Stimulated activated CD4-positive, alpha-beta T cell treated with anti-CD3 and anti-CD28 coated beads, TNF-alpha, amount 100 ng/mL, for 1 hour (primary cell): ENCODE results near the gene MAEA.
"Not testable (repeated sequence)": the region's sequence is repeated elsewhere in the genome, so short reads cannot be mapped to it uniquely, and the experiment has no call there.

Source experiments
- DNase-seq, 3 donors: peaks; one replicate each; pipeline ENCODE4 v3.0.0-alpha.2; 2020; ENCODE audit warnings: low read depth in 3 of 3, low spot score in 1 of 3

MAEA gene

DNA sequence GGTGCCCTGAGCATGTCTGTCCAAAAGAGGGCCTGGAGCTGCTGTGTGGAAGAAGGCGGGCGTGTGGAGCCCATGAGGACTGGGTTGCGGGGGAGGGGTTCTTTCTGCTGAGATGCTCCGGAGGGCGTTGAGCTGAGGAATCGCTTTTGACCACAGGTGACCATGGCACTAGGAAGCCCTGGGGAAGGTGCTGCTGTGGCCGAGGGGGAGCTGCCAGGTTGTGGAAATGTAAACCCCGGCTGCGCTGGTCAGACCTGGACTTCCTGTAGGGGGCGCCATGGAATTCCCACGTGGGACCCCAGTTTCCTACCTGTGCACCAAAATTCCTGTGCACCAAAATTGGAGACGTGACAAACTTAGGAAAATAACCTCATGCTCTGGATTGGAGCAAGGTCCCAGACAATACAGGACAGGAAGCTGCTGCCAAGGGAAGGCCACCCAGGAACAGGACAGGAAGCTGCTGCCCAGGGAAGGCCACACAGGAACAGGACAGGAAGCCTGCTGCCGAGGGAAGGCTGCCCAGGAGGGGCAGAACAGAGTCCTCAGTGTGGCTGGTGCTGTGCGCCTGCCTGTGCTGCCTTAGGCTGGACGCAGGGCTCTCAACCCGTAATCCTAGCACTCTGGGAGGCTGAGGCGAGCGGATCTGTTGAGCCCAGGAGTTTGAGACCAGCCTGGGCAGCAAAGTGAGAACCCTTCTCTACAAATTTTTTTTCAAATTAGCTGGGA, 29.0 kb downstream of the MAEA start:
- DNase-seq: no peak

DNA sequence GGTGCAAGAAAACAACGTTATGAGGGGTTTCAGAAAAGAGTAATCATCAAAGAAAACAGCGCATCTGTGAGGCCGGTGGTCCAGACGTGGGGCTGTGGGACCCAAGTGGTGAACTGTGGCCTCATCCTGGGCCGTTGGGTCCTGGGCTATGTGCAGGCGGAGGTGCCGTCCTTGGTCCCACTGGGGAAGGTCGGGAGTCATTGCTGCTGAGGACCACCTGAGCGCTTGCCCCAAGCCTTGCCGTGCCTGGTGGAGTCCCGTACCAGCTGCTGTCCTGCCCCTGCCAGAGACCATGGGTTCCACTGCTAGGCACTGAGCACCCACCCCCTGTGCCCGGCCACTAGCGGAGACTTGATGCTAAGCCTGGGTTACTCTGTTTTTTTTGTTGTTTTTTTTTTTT, 31.8 kb downstream of the MAEA start:
- no peak for DNase-seq

DNA sequence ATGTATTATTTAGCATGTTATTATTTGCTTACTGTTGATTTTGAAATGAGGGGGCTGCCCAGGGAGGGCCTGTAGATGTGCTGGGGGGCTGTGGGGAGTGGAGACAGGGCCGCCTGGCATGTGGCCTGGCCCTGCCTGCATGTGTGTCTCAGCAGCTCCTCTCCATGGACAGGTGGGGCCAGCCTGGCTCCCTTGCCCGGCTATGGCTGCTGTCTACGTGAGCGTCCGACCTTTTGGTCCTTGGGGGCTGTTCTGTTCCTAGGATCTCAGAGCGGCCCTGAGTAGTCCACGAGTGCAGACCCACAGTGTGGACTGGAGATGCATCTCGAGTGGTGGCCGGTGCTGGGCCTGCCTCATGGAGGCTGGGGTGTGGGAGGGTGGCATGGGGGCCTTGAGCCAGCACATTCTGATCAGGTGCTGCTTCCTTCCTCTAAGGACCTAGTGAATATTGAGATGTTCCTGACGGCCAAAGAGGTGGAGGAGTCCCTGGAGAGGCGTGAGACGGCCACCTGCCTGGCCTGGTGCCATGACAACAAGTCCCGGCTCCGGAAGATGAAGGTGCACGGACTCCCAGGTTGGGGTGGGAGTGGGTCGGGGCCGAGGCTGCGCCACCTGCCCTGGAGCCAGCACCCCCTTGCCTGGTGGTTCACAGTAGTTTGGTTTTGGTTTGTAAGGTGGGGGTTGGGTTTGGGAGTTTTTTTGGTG, 32.4 kb downstream of the MAEA start:
- no peak for DNase-seq

DNA sequence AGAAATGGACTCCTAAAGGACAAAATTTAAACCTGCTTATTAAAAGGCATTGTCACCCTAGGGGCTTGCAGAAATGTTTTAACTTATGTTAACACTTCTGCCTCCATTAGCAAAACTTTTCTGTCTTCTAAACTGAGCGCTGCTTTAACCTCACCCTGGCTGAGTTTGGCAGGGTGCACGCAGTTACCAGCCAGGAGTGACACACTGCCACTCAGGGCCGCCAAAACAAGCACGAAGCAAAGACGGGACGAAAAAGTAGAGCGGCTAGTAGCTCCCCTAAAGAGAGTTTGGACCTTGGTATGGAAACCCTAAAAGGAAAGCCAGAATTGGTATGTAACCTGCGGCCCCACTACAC, 33.6 kb downstream of the MAEA start:
- DNase-seq: no peak

DNA sequence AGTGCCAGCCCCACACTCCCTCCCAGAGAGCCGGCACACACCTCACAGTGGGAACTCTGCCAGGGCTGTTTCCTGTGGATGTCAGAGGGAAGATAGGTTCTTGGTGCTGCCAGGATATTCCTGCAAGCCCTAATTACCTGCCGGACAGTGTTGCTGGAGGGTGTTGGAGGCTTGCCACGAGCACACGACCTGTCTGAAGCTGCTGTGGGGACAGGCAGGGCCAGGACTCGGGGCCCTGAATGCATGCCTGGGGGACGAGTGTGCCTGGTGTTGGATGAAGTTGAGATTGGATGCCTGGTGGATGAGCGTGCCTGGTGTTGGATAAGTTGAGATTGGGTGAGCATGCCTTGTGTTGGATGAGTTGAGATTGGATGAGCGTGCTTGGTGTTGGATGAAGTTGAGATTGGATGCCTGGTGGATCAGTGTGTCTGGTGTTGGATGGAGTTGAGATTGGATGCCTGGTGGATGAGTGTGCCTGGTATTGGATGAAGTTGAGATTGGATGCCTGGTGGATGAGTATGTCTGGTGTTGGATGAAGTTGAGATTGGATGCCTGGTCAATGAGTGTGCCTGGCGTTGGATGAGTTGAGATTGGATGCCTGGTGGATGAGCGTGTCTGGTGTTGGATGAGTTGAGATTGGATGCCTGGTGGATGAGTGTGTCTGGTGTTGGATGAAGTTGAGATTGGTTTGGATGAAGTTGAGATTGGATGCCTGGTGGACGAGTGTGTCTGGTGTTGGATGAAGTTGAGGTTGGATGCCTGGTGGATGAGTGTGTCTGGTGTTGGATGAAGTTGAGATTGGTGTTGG, 34.1 kb downstream of the MAEA start:
- no peak for DNase-seq

DNA sequence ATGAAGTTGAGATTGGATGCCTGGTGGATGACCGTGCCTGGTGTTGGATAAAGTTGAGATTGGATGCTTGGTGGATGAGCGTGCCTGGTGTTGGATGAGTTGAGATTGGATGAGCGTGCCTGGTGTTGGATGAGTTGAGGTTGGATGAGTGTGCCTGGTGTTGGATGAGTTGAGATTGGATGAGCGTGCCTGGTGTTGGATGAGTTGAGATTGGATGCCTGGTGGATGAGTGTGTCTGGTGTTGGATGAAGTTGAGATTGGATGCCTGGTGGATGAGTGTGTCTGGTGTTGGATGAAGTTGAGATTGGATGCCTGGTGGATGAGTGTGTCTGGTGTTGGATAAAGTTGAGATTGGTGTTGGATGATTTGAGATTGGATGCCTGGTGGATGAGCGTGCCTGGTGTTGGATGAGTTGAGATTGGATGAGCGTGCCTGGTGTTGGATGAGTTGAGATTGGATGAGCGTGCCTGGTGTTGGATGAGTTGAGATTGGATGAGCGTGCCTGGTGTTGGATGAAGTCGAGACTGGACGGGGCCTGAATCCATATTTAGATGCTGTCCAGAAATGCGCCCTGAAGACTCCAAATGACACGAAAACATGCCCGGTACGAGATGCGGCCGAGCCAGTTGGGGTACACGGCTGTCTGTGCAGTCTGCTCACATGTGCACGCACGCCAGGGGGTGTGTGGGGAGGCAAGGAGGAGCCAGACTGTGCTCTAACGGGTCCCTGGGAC, 34.9 kb downstream of the MAEA start:
- DNase-seq: not testable (repeated sequence)

DNA sequence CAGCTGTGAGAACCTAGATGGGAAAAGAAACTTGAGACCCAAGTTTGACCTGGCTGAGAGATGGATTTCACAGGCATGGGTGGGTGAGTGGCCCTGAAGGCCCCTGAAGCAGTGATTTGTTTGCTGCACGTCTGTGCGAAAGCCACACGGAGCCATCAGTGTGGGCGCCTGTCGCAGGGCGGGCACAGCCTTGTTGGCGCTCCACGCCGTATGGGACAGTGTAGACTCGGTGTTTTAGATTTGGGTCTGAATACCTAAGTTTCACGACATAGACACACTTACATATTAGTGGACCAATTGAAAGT, 35.4 kb downstream of the MAEA start:
- DNase-seq: no peak

DNA sequence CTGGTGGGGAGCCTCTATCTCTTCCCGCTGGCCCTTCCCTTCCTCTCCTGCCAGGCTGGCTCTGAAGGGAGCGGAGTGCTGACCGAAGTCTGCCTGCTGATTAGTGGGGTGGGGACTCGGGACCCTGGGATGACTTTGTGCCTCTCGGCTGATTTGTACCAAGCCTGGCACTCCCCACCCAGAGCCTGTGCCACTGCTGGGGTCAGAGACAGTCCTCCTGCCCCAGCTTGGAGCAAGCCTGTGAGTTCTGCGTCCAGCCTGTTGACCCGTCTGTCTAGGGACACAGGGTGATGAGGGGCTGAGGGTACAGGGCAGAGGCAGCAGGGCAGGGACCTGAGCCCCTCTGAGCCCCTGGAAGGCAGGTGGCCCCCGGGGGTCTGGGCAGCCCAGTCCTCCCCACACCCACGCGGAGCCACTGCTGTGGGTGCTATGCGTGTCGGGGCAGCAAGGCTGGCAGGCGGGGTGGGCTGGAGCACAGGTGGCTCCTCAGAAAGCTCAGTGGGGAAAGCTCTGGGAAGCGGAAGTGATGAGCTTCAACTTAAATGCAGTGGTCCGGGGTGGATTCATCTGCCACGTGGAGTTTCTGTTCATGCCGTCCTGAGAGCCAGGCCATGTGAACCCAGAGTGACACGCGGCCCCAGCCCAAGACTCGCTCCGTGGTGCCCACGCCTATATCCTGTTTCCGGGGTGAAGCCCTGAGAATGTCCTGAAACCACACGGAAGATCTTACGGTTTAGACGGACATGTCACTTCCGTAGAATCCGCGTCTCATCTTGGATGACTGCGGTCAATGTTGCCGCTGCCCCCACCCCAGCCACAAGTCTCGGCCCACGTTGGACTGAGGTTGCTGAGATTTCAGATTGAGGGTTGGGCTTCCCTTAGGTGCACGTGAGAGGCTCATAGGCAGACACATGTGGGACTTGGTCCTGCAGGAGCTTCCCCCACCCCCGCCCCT, 36.3 kb downstream of the MAEA start:
- DNase-seq: no peak

DNA sequence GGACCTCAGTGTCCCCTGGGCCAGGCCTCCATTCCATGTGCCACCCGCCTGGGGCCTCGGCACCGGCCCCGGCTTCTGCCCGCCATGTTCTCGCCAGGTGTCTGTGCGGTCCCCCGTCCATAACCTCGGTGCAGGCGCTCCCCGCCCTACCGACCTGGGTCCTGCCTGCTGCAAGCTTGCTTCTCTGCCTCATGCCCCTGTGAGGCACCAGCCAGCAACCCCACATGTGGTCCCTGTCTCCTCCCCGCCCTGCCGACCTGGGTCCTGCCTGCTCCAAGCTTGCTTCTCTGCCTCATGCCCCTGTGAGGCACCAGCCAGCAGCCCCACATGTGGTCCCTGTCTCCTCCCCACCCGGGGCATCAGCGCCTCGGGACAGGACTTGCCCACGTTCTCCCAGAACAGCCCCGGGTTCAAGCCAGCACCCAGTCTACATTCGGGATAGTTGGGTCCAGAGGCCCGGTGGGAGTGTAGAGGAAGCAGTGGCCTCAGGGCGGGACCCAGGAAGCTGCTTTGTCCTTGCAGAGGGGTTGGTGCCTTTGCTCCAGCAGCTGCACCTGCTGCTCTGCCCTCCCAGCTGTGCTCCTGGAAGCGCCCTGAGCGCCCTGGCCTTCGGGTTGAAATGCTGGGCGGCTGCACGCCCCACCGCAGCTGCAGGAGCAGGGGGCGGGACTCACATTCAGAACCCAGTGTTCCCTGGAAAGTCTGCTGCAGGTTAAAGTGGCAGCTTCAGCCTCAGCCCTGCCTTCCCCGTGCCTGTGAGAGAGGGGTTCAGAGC, 37.2 kb downstream of the MAEA start:
- no peak for DNase-seq

DNA sequence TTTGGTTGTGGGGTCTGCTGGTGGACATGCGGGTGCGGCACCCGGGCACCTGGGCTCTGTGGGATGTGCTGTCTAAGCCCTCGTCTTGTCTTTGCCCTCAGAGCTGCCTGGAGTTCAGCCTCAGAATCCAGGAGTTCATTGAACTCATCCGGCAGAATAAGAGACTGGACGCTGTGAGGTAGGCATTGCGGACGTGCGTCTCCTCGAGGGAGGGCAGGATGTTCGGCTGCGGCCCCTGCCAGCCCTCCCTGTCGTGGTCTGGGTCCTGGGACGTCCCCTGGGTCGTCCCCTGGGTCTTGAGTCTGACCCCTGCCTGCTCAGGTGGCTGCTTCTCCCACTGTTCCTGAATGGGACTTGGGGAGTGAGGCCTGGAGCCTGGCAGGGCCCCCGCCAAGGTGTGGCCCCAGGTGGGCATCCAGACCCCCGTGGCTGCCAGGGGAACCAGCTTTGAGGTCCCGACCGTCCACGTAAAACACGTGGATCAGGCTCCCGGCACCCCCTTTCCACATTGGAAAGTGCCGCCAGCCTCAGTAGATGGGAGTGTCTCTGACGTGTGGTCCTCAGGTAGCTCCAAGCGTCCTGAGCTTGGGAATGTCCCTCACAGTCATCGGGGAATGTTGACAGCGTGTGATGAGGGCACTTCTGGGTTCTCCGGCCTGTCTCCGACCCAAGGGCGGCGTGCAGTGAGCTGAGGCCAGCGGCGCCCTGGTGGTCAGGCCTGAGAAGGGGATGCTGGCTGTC, 38.0 kb downstream of the MAEA start:
- DNase-seq: no peak

DNA sequence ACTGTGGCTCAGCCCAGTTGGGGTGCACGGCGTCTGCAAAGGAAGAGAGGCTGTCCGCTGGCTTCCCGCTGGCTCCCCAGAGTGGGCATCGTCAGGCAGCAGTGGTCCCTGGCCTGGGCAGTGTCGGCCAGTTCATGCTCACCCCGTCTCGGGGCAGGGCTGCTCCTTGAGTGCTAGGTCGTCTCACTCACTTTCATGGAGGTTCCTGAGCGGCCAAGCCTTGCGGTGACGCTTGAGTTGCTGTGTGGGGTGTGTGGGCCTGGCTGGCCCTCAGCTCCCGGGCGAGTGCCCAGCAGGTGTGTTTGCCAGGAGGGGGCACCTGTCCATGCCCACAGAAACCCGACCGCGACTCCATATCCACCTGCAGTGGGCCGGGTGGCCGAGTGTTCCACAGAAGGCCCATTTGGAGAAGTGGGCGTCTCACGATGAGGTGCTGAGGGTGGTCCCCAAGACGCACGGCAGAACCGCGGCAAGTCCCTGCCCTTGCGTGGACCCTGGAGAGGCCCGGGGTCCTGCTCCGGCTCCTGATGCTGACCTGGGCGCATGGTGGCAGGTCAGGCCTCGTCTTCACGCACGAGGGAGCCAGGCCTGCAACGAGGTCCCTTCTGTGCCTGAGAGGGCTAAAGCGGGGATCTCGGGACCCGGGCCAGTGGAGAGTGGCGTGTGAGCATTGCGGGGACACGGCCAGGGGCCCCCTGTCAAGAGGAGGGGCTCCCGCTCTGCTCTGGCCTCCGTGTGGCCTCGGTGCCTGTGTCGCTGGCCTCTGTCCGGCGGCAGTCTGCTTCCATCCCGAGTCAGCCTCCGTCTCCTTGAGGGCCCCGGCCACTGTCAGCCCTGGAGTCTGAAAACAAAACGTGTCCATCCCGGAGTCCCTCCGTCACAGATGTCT, 38.8 kb downstream of the MAEA start:
- DNase-seq: no peak

DNA sequence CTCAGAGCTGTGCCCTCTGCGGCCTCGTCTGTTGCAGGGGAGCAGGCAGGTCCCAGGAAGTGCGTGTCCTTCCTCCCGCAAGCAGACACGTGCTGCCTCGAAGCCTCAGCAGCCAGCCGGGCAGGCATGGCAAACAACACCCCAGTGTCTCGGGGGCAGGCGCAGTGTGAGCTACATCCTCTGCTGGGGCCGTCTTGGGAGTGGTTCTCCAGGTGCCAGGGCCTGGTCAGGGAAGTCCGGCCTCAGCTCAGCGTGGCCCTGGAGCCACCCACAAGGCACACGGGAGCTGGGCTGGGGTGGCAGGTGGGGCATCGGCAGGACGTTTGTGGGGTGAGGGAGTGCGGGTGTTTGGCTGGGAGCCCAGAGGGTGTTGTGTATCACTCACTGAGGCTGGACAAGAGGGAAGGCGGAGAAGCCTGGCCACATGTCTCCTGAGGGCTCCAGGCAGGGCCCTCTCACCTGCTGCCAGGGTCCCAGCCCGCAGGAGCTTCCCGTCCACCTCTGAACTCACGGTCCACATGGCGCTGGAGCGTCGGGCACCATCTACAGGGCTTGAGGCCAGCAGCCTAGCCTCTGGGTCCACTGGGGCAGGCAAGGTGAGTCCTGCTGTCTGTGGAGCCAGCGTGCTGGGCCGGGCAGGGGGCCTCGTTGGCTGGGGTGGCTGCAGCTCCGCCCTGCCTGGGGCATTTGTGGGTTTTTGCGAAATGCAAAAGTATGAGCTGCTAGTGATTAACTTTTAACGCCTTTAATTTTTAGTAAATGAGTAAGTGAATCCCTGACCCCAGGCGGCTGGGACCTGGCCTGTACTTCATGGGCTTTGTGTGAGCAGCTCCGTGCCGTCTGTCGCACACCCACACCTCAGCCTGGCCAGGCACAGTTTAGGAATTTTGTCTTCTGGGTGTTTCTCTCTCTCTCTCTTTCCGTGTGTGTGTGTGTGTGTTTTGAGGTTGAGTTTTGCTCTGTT, 40.0 kb downstream of the MAEA start:
- DNase-seq: no peak

DNA sequence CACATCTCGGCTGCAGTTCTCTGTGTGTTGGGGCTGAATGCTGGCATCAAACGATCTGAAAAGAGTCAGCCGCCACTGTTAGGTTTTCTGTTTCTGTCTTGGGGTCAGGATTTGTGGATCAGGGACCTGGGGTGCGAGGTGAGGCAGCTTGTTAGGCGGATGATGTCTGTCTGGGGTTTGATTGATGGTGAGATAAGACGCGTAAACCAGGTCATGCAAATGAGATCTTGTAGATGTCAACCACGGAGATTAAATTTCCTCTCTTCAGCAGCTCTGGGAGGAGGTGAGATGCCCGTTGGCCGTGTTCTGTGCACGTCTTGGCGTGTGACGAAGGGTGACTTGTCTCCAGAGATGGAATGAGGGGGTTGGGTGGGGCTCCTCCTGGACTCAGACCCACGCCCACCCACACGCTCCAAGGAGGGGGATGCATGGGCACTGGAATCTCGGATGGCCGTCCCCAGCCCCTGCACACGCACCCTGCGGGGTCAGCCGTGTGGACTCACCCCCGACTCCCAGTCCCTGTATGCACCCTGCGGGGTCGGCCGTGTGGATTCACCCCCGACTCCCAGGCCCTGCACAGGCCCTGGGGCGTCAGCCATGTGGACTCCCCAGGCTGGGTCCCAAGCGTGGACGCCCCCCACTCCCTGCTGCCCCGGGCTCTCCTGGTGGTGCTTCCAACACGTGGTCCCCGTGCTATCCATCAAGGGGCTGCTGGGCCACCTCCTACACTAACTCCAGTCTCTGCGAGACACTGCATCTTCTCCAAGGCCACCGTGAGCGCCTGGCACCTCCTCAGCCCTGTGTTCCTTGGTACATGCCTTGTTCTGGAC, 41.3 kb downstream of the MAEA start:
- DNase-seq: peak in 1 of 3 donors; percentile 46

DNA sequence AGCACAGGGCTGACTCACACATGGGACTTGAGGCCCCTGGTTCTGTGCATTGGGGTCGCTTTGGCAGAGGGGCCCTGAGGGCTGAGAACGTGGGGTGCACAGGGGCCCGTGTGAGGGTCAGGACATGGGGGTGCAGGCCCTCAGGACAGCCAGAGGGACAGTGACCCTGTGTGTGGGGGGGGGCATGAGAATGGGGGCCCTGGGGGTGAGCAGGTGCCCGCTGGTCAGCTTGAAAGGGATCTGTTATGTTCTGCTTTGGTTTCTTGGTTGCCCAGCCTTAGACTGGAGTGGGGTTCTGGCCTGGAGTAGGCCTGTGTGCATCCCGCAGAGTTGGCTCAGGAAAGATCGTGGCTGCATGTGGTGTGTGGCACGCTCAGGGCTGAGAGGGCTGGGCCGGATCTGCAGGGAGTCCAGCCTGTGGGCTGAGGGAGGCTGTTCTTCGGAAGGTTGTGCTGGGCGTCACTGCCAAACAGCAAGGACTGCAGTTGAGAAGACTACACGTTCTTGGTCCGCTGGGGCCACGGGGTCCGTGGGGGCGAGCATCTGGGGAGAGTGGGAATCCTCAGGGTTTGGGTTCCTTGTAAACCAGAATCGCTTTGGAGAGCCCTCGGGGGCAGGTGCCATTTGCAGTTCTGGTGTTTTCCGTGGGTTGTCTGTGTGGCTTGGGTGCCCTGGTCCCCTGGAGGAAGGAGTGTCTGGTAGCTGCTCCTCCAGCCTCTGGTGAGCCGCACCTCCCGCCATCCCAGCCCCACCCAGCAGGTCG, 42.1 kb downstream of the MAEA start:
- DNase-seq: no peak

DNA sequence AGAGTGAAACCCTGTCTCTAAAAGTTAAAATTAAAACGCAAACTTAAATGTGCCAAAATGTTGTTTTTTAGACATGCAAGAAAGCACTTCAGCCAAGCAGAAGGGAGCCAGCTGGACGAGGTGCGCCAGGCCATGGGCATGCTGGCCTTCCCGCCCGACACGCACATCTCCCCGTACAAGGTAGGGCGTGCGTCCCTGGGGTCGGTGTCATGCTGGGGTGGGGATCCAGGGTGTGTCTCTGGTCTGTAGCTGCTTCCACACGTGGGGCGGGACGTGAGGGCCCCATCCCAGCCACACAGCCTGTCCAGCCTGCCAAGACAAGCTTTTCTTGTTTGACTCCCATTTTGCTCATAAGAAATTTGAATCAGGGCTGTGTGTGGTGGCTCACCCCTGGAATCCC, 43.0 kb downstream of the MAEA start:
- DNase-seq: no peak
